ENCODE measurements around the gene GCSH. TPM values are rescaled to one million over a fixed set of nuclear protein-coding genes. Genes with fewer than 3 reads are reported as not detected.

The GCSH gene
- 21.3 TPM for total RNA-seq

DNA sequence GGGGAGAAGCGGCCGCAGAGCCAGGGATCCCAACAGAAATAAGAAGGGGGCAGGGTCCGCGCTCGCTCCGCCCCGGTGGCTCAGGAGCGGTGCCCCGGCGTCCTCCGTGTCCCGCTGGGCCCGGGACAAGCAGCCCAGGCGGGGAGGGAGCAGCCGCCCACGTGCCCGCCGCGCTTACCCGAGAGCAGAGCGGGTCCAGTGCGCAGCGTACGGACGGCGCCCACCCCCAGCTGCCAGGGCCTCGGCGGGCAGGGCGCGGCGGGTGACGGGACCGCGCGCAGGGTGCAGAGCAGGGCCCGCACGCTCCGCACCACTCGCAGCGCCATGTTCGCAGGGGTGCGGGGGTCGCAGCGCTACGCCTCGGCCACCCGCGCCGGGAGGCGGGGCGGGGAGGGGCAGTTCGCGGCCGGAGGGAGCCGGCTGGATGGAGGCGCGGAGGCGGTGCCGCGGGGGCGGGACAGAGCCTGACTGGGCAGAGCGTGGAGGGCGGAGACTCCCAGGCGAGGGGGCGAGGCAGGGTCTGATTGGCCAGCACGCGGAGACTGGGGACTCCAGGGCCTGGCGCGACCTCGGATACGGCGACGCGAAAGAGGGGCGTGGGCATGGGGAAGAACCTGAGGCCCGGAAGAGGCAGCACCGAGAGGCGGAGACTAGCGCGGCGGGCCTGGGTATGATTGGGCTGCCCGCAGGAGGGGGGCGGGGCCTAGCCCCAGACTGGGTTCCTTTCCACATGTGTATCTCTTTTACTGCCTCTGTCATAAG, at the start of gene GCSH:
TSS of gene GCSH (minus strand) at position 443 of the 762 bp plus-strand sequence. CDS start at position 326, 117 bp downstream.

DNA sequence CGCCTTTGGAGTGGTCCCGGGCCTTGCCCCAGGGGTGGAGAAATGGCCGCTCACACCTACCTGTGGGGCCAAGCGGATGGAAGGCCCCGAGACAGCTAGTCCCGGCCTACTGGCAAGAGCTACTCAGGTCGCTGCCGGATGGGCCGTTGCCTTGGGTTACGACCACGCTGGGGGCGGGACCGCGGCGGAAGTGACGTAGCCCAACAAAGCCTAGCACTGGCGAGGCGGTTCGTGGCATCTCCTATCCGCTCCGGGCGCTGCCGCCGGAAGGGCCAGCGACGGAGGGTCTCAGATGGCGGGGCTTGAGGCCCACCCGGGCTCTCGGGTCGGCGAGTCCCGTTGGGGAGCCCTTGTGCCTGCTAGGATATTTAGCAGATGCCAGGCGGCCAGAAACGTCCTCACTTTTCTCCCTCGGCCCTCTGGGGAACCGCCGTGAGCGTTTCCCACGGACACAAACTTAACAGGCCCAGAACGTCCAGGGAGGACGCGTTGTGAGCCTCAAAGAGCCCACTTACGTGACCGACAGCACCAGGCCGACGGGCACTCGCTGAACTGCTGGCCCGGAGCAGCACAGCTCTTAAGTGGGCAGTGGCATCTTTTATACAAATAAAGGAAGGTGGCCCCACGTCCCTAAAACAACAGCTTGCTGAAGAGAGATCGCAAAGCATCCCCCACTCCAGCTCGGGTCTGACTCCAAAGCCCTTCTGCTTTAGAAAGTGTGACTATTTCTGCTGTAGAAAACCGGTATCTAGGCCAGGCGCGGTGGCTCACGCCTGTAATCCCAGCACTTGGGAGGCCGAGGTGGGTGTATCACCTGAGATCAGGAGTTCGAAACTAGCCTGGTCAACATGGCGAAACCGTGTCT, 18.9 kb downstream of the GCSH start, which contains the start of gene C16orf46:
TSS of gene C16orf46 (minus strand) at position 163 of the 865 bp plus-strand sequence. CDS start 13,283 bp downstream, outside the sequence.

GRCh38 chr16:81035398-81035974, 60.7 kb downstream of the GCSH start, which contains the start of gene ATMIN:
Gene ATMIN, plus strand, starts transcription at chr16:81035842. Its CDS starts 29 bp downstream, at chr16:81035871.

Small RNA genes lying within 50 kb of the gene (small RNA-seq; reads per million reads assigned to genes)
- gene AC092718.3 (ENCODE audit: low replicate concordance) (not detected), gene RNU6-1191P (ENCODE audit: low replicate concordance) (not detected)

Other genes starting within 250 kb of the GCSH start
- 48.5 TPM for gene CMC2, start 89.5 kb downstream of the GCSH start, total RNA-seq
- gene CENPN, start 89.2 kb downstream of the GCSH start, total RNA-seq: 8.1 TPM
- gene ATMIN, start 60.6 kb downstream of the GCSH start, total RNA-seq: 79.5 TPM
- 3.1 TPM for gene C16orf46, start 19.2 kb downstream of the GCSH start, total RNA-seq
- gene BCO1, start 142.3 kb upstream of the GCSH start, total RNA-seq: not detected
- gene GAN, start 218.6 kb upstream of the GCSH start, total RNA-seq: 29.7 TPM

All from parietal lobe (tissue), 2 donors.